ENCODE data around the gene LSMEM2. TPM values are rescaled to one million over a fixed set of nuclear protein-coding genes. Genes with fewer than 3 reads are reported as not detected.

The LSMEM2 gene
- total and polyA plus RNA-seq, 2 experiments from 2014 or later, result 0.59 to 0.86 TPM

- Mint-ChIP-seq H3K4me3 (no peak overlapping the region), H3K4me1 (peaks cover 34% of the 10 kb centered on the region), H3K36me3 (ENCODE audit: low read depth) (no peaks in the 10 kb centered on the region), H3K9me3 (no peaks in the 10 kb centered on the region), H3K27me3 (ENCODE audit: insufficient read depth, low read depth, poor library complexity) (peaks cover 18% of the 10 kb centered on the region), H3K27ac (no peak overlapping the region)
- Histone ChIP-seq H3K36me3 (ENCODE audit: insufficient read depth) (no peaks in the 10 kb centered on the region), H3K4me1 (ENCODE audit: insufficient read depth) (peaks cover 23% of the 10 kb centered on the region), H3K4me3 (no peak overlapping the region), H2AFZ (no peak overlapping the region), H3K4me2 (no peak overlapping the region), H3K27ac (ENCODE audit: low read depth) (no peak overlapping the region), H3K9me2 (ENCODE audit: insufficient read depth) (no peaks in the 10 kb centered on the region), H4K20me1 (replicated peaks; ENCODE audit: insufficient read depth) (peaks cover 13% of the 10 kb centered on the region; the same call in 1 of the 2 replicates), H3K79me2 (replicated peaks; ENCODE audit: insufficient read depth) (peaks cover 27% of the 10 kb centered on the region), H3F3A (replicated peaks; ENCODE audit: low read depth) (peaks cover 25% of the 10 kb centered on the region), H3K27me3 (ENCODE audit: insufficient read depth) (no peaks in the 10 kb centered on the region)
- DNase-seq (ENCODE audit: low spot score), result no peak
- ATAC-seq, result no peak
- TF ChIP-seq POLR2AphosphoS5 (IDR thresholded peaks at IDR 0.05; ENCODE audit: low read depth) (no peak), EZH2phosphoT487 (IDR thresholded peaks at IDR 0.05; ENCODE audit: unreplicated experiment) (no peak), CREB1 (CRISPR knock-in tag; IDR thresholded peaks at IDR 0.05; ENCODE audit: low read depth) (no peak), NANOG (IDR thresholded peaks at IDR 0.05; ENCODE audit: borderline replicate concordance) (no peak), EZH2 (IDR thresholded peaks at IDR 0.05; ENCODE audit: low read depth, unreplicated experiment) (no peak), ZNF462 (CRISPR knock-in tag; IDR thresholded peaks at IDR 0.05) (no peak), ZNF114 (CRISPR knock-in tag; IDR thresholded peaks at IDR 0.05) (no peak), REST (IDR thresholded peaks at IDR 0.05; ENCODE audit: unreplicated experiment) (no peak), ZNF331 (CRISPR knock-in tag; IDR thresholded peaks at IDR 0.05; ENCODE audit: low read depth) (no peak), STAT1 (IDR thresholded peaks at IDR 0.05; ENCODE audit: unreplicated experiment) (no peak), ETS1 (IDR thresholded peaks at IDR 0.05) (no peak), JUNB (IDR thresholded peaks at IDR 0.05; ENCODE audit: unreplicated experiment) (no peak), CTCF (conservative IDR thresholded peaks at IDR 0.05; ENCODE audit: low read depth in 2 of 2) (no peak)
These were observed 45.7 kb upstream of the LSMEM2 start for GRCh38 chr3:50233176-50233575.

All from GM23338 (cell line).